Central memory CD4-positive, alpha-beta T cell (primary cell): ENCODE results near the gene TCF12.

Source experiments
- DNase-seq: peaks from one replicate; pipeline ENCODE4 v3.0.0; 2022

Gene TCF12

GRCh38 chr15:57324944-57325679 lies 406.7 kb downstream of the TCF12 start:
- no peak for DNase-seq

- no peak for DNase-seq
Measured at GRCh38 chr15:57326196-57326595, 407.8 kb downstream of the TCF12 start.

DNA sequence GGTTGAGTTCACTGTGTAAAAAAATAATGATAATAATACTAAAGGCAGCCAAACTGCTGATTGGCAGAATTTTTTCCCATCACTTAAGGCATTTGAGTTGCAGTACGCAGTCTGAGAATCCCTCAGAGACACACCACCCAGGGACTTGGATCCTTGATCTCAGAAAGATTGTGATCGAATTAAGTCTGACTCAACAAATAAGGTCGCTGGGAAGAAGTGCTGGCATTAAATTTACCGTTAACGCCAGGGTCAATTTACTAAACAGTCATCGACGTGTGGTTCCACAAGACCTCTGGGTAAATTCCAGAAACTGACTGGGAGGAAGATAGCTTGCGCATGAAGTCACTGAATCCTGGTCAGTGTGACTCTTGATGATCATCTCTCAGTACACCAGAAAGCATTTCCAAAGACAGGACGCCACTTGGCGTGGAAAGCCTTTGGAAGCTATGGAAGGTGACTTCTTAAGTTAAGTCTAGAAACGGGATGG lies 409.6 kb downstream of the TCF12 start:
- DNase-seq, result no peak

DNA sequence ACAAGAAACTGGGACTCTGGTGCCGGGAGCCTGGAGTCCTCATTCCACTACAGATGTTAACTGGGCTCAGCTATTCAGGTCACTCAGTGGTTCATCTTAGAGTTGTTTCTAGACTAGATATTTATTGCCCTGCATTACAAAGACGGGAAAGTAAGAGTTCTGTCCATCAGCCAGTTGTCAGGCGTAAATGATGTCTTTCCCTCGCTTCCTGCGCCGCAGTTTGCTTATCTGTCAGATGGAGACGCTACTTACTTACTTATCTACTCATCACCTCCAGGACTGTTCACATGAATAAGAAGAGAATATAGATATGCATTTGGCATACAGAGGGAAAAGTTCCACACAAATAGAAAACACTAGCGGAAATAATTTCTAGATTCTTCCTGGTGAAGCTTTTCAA lies 410.0 kb downstream of the TCF12 start:
- no peak for DNase-seq

DNA sequence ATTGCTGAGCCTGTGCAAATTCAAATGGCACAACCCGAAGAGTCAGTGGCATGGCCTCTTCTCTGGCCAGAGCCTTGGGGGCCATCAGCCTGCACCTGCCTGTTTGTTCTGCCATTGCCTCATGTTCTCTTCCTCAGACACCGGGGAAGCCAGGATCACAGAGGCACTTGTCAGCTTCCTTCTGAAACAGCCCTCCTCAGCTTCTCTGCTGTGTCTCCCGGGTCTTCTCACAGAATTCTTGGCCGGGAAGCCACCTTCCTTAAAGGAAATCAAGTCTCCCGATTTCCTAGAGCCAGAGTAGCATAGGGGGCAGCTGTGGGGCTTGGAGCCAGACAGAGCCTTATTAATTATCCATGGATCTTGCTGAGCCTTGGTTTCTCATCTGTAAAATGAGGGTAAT lies 410.5 kb downstream of the TCF12 start:
- DNase-seq, result no peak

DNA sequence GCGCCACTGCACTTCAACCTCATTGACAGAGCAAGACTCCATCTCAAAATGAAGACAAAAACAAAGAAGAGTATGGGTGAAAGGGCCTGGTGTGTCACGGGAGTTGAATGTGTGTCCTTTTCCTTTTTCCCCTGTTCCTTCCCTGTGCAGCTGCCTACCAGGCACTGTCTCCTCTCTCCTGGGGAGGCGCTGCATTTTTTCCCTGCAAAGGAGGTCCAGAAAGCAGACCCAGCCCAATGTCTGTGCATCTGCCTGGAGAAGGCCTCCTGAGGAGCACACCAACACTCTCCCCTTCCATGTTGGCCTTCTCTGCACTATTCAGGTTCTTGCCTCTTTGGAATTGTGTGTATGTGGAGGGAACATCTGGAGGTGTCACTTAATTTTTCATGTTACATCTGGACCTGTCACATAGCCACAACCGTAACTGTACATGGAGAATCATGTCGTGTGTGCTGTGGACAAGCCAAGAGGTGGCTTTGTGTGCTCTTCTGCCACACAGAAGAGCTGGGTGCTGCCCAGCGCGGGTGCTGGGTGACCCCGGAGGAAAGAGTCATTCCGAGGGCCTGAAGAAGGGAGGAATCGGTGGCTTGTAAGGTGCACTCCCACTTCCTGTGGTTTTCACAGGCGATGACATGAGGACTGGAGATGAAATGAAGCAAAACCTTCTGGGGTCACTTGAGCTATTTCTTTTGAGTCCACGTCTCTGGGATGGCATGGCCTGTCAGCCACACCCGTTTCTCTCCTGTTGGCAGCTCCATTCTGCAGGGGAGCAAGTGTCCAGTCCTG lies 411.3 kb downstream of the TCF12 start:
- no peak for DNase-seq

- DNase-seq, result no peak
Measured at GRCh38 chr15:57330619-57331340, 412.3 kb downstream of the TCF12 start.

DNA sequence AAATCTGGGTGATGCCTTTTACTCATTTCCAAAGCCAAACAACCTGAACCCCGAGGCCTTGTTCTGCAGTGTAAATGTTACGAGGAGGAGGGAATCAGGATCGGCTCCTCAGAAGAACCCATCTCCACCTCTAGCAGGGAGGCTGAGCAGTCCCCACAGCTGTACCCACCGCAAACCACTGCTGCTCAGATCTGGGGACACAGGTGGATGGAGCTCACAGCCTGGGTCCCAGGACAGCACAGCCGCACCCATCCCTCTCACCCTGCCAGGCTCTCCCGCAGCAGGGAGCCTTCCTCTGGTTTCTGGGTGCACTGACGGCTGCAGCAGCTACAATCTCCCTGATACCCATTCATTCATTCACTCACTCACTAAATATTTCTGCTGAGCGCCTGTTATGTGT lies 413.9 kb downstream of the TCF12 start:
- no peak for DNase-seq

DNA sequence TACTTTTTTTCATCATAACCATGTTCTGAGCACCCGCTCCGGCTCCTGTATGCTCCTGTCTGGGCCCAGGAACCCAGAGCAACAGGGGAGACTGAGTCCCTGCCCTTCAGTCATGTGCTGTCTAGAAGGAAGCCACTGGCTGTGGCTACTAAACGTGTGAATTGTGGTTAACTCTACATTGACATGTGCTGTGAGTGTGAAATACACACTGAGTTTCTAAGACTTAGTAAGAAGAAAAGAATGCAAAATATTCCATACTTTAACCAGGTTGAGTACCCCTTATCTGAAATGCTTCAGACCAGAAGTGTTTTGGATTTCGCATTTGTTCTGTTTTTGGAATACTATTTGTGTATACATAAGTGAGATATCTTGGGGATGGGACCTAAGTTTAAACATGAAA lies 415.0 kb downstream of the TCF12 start:
- DNase-seq, result no peak

GRCh38 chr15:57334257-57334656 lies 415.8 kb downstream of the TCF12 start:
- DNase-seq, result no peak

DNA sequence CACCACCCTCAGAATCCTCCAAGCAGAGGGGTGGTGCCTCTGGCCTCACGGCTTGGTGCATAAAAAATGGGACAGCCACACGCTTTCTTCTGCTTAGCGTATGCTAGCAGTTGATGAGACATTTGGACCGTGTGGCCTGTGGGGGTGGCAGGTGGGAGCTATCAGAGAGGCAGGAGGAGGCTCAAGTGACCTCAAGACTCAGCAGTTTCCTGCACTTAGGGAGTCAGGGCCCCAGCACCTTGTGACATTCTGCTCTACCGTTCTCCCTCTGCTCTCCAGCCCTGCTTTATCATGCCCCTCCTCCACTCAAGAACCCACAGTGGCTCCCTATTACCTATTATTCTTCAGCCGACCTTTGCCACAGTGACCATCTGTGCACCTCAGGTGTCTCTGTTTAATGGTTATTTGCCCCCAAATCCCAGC lies 416.9 kb downstream of the TCF12 start:
- DNase-seq, result no peak

DNA sequence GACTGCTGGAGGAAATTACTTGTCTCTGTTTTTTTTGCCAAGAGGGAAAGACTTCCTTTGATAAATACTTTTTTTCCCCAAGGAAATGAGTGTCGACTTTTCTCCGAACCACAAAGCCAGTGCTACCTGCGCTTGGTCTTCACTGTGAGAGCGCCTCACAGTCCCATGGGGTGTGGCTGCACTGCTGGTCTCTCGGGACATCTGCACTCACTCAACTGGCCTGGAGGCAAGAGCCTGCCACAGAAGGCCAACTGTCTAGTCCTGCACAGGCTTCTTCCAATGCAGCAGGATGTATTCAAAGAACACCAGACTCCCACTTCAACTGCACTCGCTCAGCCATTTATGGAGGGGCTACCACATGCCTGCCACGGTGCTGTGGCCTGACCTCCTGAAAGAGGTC lies 417.3 kb downstream of the TCF12 start:
- DNase-seq, result no peak

DNA sequence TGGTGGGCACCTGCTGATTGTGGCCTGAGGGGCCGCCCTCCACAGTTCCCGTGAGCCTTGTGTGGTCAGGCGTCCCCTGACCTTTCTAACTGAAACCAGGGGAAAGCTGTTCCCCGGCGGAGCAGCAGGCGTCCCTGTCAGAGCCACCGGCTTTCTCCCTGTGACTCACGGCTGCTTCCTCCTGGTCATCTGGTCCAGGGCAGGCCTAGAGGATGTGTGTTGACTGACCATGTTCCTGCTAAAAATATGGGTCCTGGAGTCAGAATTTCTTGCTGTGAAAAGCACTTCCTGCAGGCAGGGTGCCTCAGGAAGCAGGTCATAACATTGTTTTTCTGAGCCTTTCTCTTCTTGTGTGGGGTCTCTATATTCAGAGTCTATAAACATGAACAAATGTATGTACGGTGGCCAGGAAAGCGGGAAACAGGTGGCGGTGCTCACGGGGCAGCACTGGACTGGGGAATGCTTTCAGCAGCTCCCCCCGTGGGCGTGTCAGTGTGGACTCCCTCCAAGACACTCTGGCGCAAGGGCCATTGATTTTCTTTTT lies 419.5 kb downstream of the TCF12 start:
- DNase-seq, result no peak

- no peak for DNase-seq
Measured at GRCh38 chr15:57339321-57339720, 420.9 kb downstream of the TCF12 start.
